WTC11 (cell line): ENCODE results near the gene DAO. TPM values are rescaled to one million over a fixed set of nuclear protein-coding genes. Genes with fewer than 3 reads are reported as not detected.

Experiments
- ATAC-seq: fragments of 200-7000 bp; cut with Tn5 transposase; 2 replicates; pipeline ENCODE4 v1.10.0; 2021; ENCODE audit warnings: mild to moderate bottlenecking, moderate library complexity
- CTCF ChIA-PET: fragments of 300-600 bp; sonication (Branson Sonifier 250); formaldehyde crosslinking; loops from one replicate; lab custom pipeline; 2021; ENCODE audit warnings: antibody characterized with exemption; lab: Charles Lee
- POLR2A ChIA-PET: fragments of 350-600 bp; sonication (Branson Sonifier 250); formaldehyde crosslinking; loops from one replicate; lab custom pipeline; 2021; ENCODE audit warnings: antibody characterized with exemption; lab: Charles Lee
- DNase-seq: peaks from one replicate; pipeline ENCODE4 v3.0.0; 2021; ENCODE audit warnings: low spot score
- H3K27ac Mint-ChIP-seq: 2 replicates; pipeline ENCODE4 v1.8.0; 2021; ENCODE audit warnings: mixed read lengths
- H3K27me3 Mint-ChIP-seq: 2 replicates; pipeline ENCODE4 v1.8.0; 2021; ENCODE audit warnings: low read depth, mild to moderate bottlenecking, moderate library complexity, mixed read lengths
- H3K36me3 Mint-ChIP-seq: 2 replicates; pipeline ENCODE4 v1.8.0; 2021; ENCODE audit warnings: mixed read lengths
- H3K4me1 Mint-ChIP-seq: 2 replicates; pipeline ENCODE4 v1.8.0; 2022; ENCODE audit warnings: mixed read lengths
- H3K4me3 Mint-ChIP-seq: 2 replicates; pipeline ENCODE4 v1.8.0; 2021; ENCODE audit warnings: mild to moderate bottlenecking, moderate library complexity, mixed read lengths
- H3K9me3 Mint-ChIP-seq: 2 replicates; pipeline ENCODE4 v1.8.0; 2021; ENCODE audit warnings: mixed read lengths
- EMX1 ChIP-seq: fragments of 250-450 bp; sonication (Bioruptor Pico); IDR thresholded peaks from 2 replicates; pipeline ENCODE4 v1.8.0; 2021; ENCODE audit warnings: mild to moderate bottlenecking
- ETV6 ChIP-seq: sonication (generic); formaldehyde crosslinking; IDR thresholded peaks from 2 replicates; pipeline ENCODE4 v1.8.1; 2022; ENCODE audit warnings: mild to moderate bottlenecking, missing genetic modification reagents
- FOXK1 ChIP-seq: sonication (generic); formaldehyde crosslinking; IDR thresholded peaks from 2 replicates; pipeline ENCODE4 v1.8.0; 2022; ENCODE audit warnings: mild to moderate bottlenecking, moderate library complexity, missing genetic modification reagents
- GRHL2 ChIP-seq: fragments of 250-450 bp; sonication (Bioruptor Pico); IDR thresholded peaks from 2 replicates; pipeline ENCODE4 v1.8.0; 2022; ENCODE audit warnings: mild to moderate bottlenecking, moderate library complexity; ENCODE audit not compliant: insufficient replicate concordance, severe bottlenecking
- GTF2I ChIP-seq: fragments of 250-450 bp; sonication (Bioruptor Pico); conservative IDR thresholded peaks from 2 replicates; pipeline ENCODE4 v1.4.0; 2021; ENCODE audit warnings: mild to moderate bottlenecking
- HMGA2 ChIP-seq: fragments of 250-450 bp; sonication (Bioruptor Pico); IDR thresholded peaks from 2 replicates; pipeline ENCODE4 v1.4.0; 2021; ENCODE audit warnings: mild to moderate bottlenecking, moderate library complexity
- IRF2 ChIP-seq: sonication (generic); formaldehyde crosslinking; IDR thresholded peaks from 2 replicates; pipeline ENCODE4 v1.8.0; 2022; ENCODE audit warnings: low read depth, missing genetic modification reagents, borderline replicate concordance
- JAZF1 ChIP-seq: fragments of 250-450 bp; sonication (Bioruptor Pico); IDR thresholded peaks from 2 replicates; pipeline ENCODE4 v1.9.0; 2021; ENCODE audit warnings: moderate library complexity, mild to moderate bottlenecking, inconsistent platforms
- MYBL2 ChIP-seq: sonication (generic); formaldehyde crosslinking; IDR thresholded peaks from 2 replicates; pipeline ENCODE4 v1.8.1; 2023; ENCODE audit warnings: mild to moderate bottlenecking, moderate library complexity, missing genetic modification reagents
- NFE2L1 ChIP-seq: sonication (generic); formaldehyde crosslinking; IDR thresholded peaks from 2 replicates; pipeline ENCODE4 v1.8.1; 2023; ENCODE audit warnings: missing genetic modification reagents
- NFYB ChIP-seq: sonication (generic); formaldehyde crosslinking; conservative IDR thresholded peaks from 2 replicates; pipeline ENCODE4 v1.8.0; 2022; ENCODE audit warnings: low read depth, missing genetic modification reagents
- PRRX2 ChIP-seq: fragments of 250-450 bp; sonication (Bioruptor Pico); IDR thresholded peaks from 2 replicates; pipeline ENCODE4 v1.8.0; 2021; ENCODE audit warnings: mild to moderate bottlenecking
- ZNF138 ChIP-seq: sonication (generic); formaldehyde crosslinking; conservative IDR thresholded peaks from 2 replicates; pipeline ENCODE4 v1.8.1; 2022; ENCODE audit warnings: mild to moderate bottlenecking, moderate library complexity, missing genetic modification reagents
- ZNF671 ChIP-seq: fragments of 250-450 bp; sonication (Bioruptor Pico); IDR thresholded peaks from 2 replicates; pipeline ENCODE4 v1.8.0; 2021; ENCODE audit warnings: mild to moderate bottlenecking
- total RNA-seq: library from RNA; stranded (reverse); gene quantifications from 3 replicates; pipeline ENCODE4 v1.2.3, GENCODE V29; 2021
- TF ChIP-seq, protein P1 (sequence below): sonication (generic); formaldehyde crosslinking; IDR thresholded peaks from 2 replicates; pipeline ENCODE4 v1.8.0; 2022; ENCODE audit warnings: mild to moderate bottlenecking, missing genetic modification reagents
- TF ChIP-seq, protein P2 (sequence below): fragments of 250-450 bp; sonication (Bioruptor Pico); IDR thresholded peaks from 2 replicates; pipeline ENCODE4 v1.9.0; 2021; ENCODE audit warnings: mild to moderate bottlenecking
- TF ChIP-seq, protein P3 (sequence below): fragments of 250-450 bp; sonication (Bioruptor Pico); IDR thresholded peaks from 2 replicates; pipeline ENCODE4 v1.9.0; 2021; ENCODE audit warnings: mild to moderate bottlenecking
- TF ChIP-seq, protein P4 (sequence below): sonication (generic); formaldehyde crosslinking; IDR thresholded peaks from 2 replicates; pipeline ENCODE4 v1.8.0; 2022; ENCODE audit warnings: mild to moderate bottlenecking, missing genetic modification reagents
- TF ChIP-seq, protein P5 (sequence below): sonication (generic); formaldehyde crosslinking; IDR thresholded peaks from 2 replicates; pipeline ENCODE4 v1.8.1; 2022; ENCODE audit warnings: mild to moderate bottlenecking, missing genetic modification reagents, moderate library complexity, borderline replicate concordance
- TF ChIP-seq, protein P6 (sequence below): sonication (generic); formaldehyde crosslinking; IDR thresholded peaks from 2 replicates; pipeline ENCODE4 v1.8.0; 2022; ENCODE audit warnings: missing genetic modification reagents
- TF ChIP-seq, protein P7 (sequence below): fragments of 250-450 bp; sonication (Bioruptor Pico); IDR thresholded peaks from 2 replicates; pipeline ENCODE4 v2.1.2; 2022; ENCODE audit warnings: mild to moderate bottlenecking, moderate library complexity
- TF ChIP-seq, protein P8 (sequence below): sonication (generic); formaldehyde crosslinking; IDR thresholded peaks from 2 replicates; pipeline ENCODE4 v1.8.1; 2023; ENCODE audit warnings: mild to moderate bottlenecking, missing genetic modification reagents, moderate library complexity

Gene DAO
- total RNA-seq, 1 experiment from 2014 or later = 0.17 TPM

DNA sequence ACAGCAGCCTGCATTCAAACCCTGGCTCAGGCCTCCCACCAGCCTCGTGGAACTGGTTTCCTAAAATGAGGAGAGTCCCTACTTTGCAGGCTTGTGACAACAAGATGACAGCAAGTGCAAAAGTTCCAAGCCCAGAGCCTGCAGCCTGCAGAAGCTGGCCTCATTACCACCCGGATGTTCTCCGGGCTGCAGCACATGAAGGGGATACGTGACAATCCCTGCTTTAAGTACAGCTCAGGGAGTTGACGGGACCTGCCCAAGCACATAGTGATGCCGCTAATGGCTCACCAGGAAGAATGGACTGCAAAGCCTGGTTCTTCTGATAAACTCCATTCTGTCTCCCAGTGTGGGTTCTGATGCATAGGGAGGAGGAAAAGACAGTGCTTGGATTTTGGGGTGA, 37.5 kb upstream of the DAO start:
- peaks cover 28% of the 10 kb centered on the region for H3K36me3 Mint-ChIP-seq
- H3K27ac Mint-ChIP-seq = peak overlapping the region; percentile 73
- ChIA-PET CTCF (no interaction called here), POLR2A (no interaction called here)
- peaks cover 3% of the 10 kb centered on the region; the same call in 1 of the 2 replicates for H3K9me3 Mint-ChIP-seq
- TF ChIP-seq ETV6 (CRISPR knock-in tag) (no peak), EMX1 (CRISPR knock-in tag) (no peak), PRRX2 (CRISPR knock-in tag) (no peak), HMGA2 (CRISPR knock-in tag) (no peak), IRF2 (CRISPR knock-in tag) (no peak), ZNF671 (CRISPR knock-in tag) (no peak)
- TF ChIP-seq, protein P1, sequence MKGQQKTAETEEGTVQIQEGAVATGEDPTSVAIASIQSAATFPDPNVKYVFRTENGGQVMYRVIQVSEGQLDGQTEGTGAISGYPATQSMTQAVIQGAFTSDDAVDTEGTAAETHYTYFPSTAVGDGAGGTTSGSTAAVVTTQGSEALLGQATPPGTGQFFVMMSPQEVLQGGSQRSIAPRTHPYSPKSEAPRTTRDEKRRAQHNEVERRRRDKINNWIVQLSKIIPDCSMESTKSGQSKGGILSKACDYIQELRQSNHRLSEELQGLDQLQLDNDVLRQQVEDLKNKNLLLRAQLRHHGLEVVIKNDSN (CRISPR knock-in tag) = no peak
- TF ChIP-seq, protein P2, sequence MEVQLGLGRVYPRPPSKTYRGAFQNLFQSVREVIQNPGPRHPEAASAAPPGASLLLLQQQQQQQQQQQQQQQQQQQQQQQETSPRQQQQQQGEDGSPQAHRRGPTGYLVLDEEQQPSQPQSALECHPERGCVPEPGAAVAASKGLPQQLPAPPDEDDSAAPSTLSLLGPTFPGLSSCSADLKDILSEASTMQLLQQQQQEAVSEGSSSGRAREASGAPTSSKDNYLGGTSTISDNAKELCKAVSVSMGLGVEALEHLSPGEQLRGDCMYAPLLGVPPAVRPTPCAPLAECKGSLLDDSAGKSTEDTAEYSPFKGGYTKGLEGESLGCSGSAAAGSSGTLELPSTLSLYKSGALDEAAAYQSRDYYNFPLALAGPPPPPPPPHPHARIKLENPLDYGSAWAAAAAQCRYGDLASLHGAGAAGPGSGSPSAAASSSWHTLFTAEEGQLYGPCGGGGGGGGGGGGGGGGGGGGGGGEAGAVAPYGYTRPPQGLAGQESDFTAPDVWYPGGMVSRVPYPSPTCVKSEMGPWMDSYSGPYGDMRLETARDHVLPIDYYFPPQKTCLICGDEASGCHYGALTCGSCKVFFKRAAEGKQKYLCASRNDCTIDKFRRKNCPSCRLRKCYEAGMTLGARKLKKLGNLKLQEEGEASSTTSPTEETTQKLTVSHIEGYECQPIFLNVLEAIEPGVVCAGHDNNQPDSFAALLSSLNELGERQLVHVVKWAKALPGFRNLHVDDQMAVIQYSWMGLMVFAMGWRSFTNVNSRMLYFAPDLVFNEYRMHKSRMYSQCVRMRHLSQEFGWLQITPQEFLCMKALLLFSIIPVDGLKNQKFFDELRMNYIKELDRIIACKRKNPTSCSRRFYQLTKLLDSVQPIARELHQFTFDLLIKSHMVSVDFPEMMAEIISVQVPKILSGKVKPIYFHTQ (CRISPR knock-in tag) = no peak
- TF ChIP-seq, protein P3, sequence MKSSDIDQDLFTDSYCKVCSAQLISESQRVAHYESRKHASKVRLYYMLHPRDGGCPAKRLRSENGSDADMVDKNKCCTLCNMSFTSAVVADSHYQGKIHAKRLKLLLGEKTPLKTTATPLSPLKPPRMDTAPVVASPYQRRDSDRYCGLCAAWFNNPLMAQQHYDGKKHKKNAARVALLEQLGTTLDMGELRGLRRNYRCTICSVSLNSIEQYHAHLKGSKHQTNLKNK (CRISPR knock-in tag) = no peak
- TF ChIP-seq, protein P4, sequence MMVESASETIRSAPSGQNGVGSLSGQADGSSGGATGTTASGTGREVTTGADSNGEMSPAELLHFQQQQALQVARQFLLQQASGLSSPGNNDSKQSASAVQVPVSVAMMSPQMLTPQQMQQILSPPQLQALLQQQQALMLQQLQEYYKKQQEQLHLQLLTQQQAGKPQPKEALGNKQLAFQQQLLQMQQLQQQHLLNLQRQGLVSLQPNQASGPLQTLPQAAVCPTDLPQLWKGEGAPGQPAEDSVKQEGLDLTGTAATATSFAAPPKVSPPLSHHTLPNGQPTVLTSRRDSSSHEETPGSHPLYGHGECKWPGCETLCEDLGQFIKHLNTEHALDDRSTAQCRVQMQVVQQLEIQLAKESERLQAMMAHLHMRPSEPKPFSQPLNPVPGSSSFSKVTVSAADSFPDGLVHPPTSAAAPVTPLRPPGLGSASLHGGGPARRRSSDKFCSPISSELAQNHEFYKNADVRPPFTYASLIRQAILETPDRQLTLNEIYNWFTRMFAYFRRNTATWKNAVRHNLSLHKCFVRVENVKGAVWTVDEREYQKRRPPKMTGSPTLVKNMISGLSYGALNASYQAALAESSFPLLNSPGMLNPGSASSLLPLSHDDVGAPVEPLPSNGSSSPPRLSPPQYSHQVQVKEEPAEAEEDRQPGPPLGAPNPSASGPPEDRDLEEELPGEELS = no peak
- TF ChIP-seq, protein P5, sequence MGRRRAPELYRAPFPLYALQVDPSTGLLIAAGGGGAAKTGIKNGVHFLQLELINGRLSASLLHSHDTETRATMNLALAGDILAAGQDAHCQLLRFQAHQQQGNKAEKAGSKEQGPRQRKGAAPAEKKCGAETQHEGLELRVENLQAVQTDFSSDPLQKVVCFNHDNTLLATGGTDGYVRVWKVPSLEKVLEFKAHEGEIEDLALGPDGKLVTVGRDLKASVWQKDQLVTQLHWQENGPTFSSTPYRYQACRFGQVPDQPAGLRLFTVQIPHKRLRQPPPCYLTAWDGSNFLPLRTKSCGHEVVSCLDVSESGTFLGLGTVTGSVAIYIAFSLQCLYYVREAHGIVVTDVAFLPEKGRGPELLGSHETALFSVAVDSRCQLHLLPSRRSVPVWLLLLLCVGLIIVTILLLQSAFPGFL (CRISPR knock-in tag) = no peak
- TF ChIP-seq, protein P6, sequence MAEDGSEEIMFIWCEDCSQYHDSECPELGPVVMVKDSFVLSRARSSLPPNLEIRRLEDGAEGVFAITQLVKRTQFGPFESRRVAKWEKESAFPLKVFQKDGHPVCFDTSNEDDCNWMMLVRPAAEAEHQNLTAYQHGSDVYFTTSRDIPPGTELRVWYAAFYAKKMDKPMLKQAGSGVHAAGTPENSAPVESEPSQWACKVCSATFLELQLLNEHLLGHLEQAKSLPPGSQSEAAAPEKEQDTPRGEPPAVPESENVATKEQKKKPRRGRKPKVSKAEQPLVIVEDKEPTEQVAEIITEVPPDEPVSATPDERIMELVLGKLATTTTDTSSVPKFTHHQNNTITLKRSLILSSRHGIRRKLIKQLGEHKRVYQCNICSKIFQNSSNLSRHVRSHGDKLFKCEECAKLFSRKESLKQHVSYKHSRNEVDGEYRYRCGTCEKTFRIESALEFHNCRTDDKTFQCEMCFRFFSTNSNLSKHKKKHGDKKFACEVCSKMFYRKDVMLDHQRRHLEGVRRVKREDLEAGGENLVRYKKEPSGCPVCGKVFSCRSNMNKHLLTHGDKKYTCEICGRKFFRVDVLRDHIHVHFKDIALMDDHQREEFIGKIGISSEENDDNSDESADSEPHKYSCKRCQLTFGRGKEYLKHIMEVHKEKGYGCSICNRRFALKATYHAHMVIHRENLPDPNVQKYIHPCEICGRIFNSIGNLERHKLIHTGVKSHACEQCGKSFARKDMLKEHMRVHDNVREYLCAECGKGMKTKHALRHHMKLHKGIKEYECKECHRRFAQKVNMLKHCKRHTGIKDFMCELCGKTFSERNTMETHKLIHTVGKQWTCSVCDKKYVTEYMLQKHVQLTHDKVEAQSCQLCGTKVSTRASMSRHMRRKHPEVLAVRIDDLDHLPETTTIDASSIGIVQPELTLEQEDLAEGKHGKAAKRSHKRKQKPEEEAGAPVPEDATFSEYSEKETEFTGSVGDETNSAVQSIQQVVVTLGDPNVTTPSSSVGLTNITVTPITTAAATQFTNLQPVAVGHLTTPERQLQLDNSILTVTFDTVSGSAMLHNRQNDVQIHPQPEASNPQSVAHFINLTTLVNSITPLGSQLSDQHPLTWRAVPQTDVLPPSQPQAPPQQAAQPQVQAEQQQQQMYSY (CRISPR knock-in tag) = no peak
- H3K4me1 Mint-ChIP-seq = peaks cover 33% of the 10 kb centered on the region
- no peaks in the 10 kb centered on the region for H3K27me3 Mint-ChIP-seq
- DNase-seq = no peak
- no peak for ATAC-seq
- no peak overlapping the region for H3K4me3 Mint-ChIP-seq

DNA sequence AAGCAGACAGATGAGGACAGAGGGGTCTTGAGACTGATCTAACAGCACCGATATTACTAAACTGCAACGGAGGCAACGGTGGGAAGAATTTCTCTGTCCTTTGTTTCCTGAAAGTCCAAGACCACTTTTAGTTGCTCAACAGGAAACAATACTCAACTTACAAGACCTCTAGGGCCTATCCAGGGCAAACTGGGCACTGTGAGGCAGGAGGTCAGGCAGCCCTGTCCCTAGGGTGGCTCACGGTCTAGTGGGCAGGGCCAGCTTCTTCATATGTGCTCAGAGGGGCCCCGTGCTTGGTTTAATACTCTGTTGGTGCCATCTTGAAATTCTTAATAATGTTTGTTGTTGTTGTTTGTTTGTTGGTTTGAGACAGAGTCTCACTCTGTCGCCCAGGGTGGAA, 36.7 kb upstream of the DAO start:
- no peak for ATAC-seq
- peaks cover 29% of the 10 kb centered on the region for H3K4me1 Mint-ChIP-seq
- no peak overlapping the region for H3K4me3 Mint-ChIP-seq
- TF ChIP-seq NFYB (CRISPR knock-in tag) (no peak), NFE2L1 (no peak), GTF2I (CRISPR knock-in tag) (no peak), ZNF138 (CRISPR knock-in tag) (no peak), JAZF1 (CRISPR knock-in tag) (no peak), ZNF671 (CRISPR knock-in tag) (no peak), GRHL2 (CRISPR knock-in tag) (no peak), FOXK1 (no peak), MYBL2 (no peak)
- TF ChIP-seq, protein P7, sequence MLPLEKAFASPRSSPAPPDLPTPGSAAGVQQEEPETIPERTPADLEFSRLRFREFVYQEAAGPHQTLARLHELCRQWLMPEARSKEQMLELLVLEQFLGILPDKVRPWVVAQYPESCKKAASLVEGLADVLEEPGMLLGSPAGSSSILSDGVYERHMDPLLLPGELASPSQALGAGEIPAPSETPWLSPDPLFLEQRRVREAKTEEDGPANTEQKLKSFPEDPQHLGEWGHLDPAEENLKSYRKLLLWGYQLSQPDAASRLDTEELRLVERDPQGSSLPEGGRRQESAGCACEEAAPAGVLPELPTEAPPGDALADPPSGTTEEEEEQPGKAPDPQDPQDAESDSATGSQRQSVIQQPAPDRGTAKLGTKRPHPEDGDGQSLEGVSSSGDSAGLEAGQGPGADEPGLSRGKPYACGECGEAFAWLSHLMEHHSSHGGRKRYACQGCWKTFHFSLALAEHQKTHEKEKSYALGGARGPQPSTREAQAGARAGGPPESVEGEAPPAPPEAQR (CRISPR knock-in tag) = no peak
- TF ChIP-seq, protein P5 (CRISPR knock-in tag) = no peak
- TF ChIP-seq, protein P8, sequence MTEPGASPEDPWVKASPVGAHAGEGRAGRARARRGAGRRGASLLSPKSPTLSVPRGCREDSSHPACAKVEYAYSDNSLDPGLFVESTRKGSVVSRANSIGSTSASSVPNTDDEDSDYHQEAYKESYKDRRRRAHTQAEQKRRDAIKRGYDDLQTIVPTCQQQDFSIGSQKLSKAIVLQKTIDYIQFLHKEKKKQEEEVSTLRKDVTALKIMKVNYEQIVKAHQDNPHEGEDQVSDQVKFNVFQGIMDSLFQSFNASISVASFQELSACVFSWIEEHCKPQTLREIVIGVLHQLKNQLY (CRISPR knock-in tag) = no peak

More for the DNA sequence above, 36.7 kb upstream of the DAO start:
- POLR2A ChIA-PET = no interaction called here
- Mint-ChIP-seq H3K36me3 (peaks cover 34% of the 10 kb centered on the region), H3K9me3 (peaks cover 3% of the 10 kb centered on the region; the same call in 1 of the 2 replicates), H3K27ac (no peak overlapping the region), H3K27me3 (no peaks in the 10 kb centered on the region)
- no peak for DNase-seq
- CTCF ChIA-PET = interaction anchor here (0.6 kb wide), 1 partner anchor 60 kb away, joined by 4 read pairs; no protein-coding TSS in a partner anchor
